K562 (cell line): ENCODE results near the gene PAXIP1. TPM values are rescaled to one million over a fixed set of nuclear protein-coding genes. Genes with fewer than 3 reads are reported as not detected.

ENCODE experiments used
- CTCFL ChIP-seq: IDR thresholded peaks from 2 replicates; pipeline ENCODE4 v1.6.1; 2011; ENCODE audit warnings: borderline replicate concordance, low read depth, mild to moderate bottlenecking, moderate library complexity, low read length; ENCODE audit not compliant: insufficient read depth, poor library complexity, severe bottlenecking
- MEIS2 ChIP-seq: fragments of 450-650 bp; IDR thresholded peaks from 2 replicates; pipeline ENCODE4 v1.6.1; 2014; ENCODE audit warnings: mild to moderate bottlenecking; ENCODE audit not compliant: partially characterized antibody
- NR2C1 ChIP-seq, 2 experiments: fragments of 450-650 bp; IDR thresholded peaks; 2 replicates each; pipeline ENCODE4 v1.6.1; 2017; ENCODE audit warnings: mild to moderate bottlenecking in 2 of 2, antibody characterized with exemption in 1 of 2, inconsistent platforms in 1 of 2, missing compliant biosample characterization in 1 of 2, missing genetic modification characterization in 1 of 2
- PBX2 ChIP-seq, 2 experiments: IDR thresholded peaks in 1 of 2; conservative IDR thresholded peaks in 1 of 2; 2 replicates each; pipeline ENCODE4 v1.6.1; 2016; ENCODE audit warnings: low read depth in 2 of 2, mild to moderate bottlenecking in 1 of 2, missing compliant biosample characterization in 1 of 2, missing genetic modification characterization in 1 of 2, moderate library complexity in 1 of 2
- polyA plus RNA-seq, 8 experiments: library from polyadenylated mRNA; depleted of rRNA in 4 of 8; stranded (reverse) in 5 of 8; unstranded in 3 of 8; fragments of >200 nt; fragmentation: Nextera tagmentation in 2 of 8; fragmentation: Illumina TruSeq in 1 of 8; extraction: Ambion mirVana in 2 of 8; extraction: Trizol in 1 of 8; gene quantifications; 2 replicates each; pipeline versions ENCODE4 v1.2.1 to v1.2.3, GENCODE V29; 2011 to 2014; ENCODE audit warnings: inconsistent platforms in 1 of 8, missing spikeins in 1 of 8
- total RNA-seq, 7 experiments: library from RNA; depleted of rRNA in 6 of 7; stranded (reverse); fragments of >200 nt in 6 of 7; fragmentation: Illumina TruSeq in 2 of 7; extraction: Trizol in 2 of 7; gene quantifications; 2 replicates each; pipeline versions ENCODE4 v1.2.1 to v1.2.3, GENCODE V29; 2011 to 2021; ENCODE audit warnings: low replicate concordance in 1 of 7

The PAXIP1 gene
- total and polyA plus RNA-seq, 9 of the 15 experiments (the other 6 are each of a cell fraction or from before 2014, with no cell fraction given), result 9.7 to 37.9 (median 28.4) TPM

- TF ChIP-seq PBX2 (CRISPR knock-in tag; IDR thresholded peaks at IDR 0.05; ENCODE audit: low read depth) (peak; percentile 38; the same call in 1 of the 2 replicates), PBX2 (tag; conservative IDR thresholded peaks at IDR 0.05; ENCODE audit: low read depth) (no peak), NR2C1 (IDR thresholded peaks at IDR 0.05) (peak; percentile 41; the same call in 1 of the 2 replicates), NR2C1 (tag; IDR thresholded peaks at IDR 0.05) (no peak), MEIS2 (peak; percentile 6), CTCFL (peak; percentile 23)
These were observed 6.7 kb upstream of the PAXIP1 start (continued) for GRCh38 chr7:155009570-155010157.
